ENCODE results near the gene MGME1.
"Not testable (repeated sequence)": the region's sequence is repeated elsewhere in the genome, so short reads cannot be mapped to it uniquely, and the experiment has no call there.

MGME1 gene

GRCh38 chr20:18027011-18027410 is 58.2 kb downstream of the MGME1 start:
- not testable (repeated sequence) for DNase-seq

GRCh38 chr20:18030020-18030419 is 61.2 kb downstream of the MGME1 start:
- DNase-seq: no peak

- peak; percentile 36 for DNase-seq
Observed at GRCh38 chr20:18031050-18031449, 62.2 kb downstream of the MGME1 start.

- DNase-seq: no peak
Observed at GRCh38 chr20:18031888-18032509, 63.2 kb downstream of the MGME1 start.

- peak; percentile 5 for DNase-seq
Observed at GRCh38 chr20:18032977-18033892, 64.4 kb downstream of the MGME1 start.

GRCh38 chr20:18034039-18034438 is 65.2 kb downstream of the MGME1 start:
- DNase-seq: no peak

GRCh38 chr20:18039063-18039462 is 70.2 kb downstream of the MGME1 start:
- no peak for DNase-seq
